Neural crest cell (in vitro differentiated cells): Measurements from ENCODE around the gene SHANK3. TPM values are rescaled to one million over a fixed set of nuclear protein-coding genes. Genes with fewer than 3 reads are reported as not detected.

Source experiments
- DNase-seq: peaks from one replicate; pipeline ENCODE4 v3.0.0; 2021; ENCODE audit warnings: low read depth, mixed read lengths, low spot score
- H3K27ac Mint-ChIP-seq: one replicate; pipeline ENCODE4 v1.8.0; 2021; ENCODE audit warnings: mild to moderate bottlenecking, mixed read lengths; ENCODE audit not compliant: unreplicated experiment
- H3K27me3 Mint-ChIP-seq: 2 replicates; pipeline ENCODE4 v1.8.0; 2021; ENCODE audit warnings: low read depth, mild to moderate bottlenecking, mixed read lengths
- H3K36me3 Mint-ChIP-seq: 2 replicates; pipeline ENCODE4 v1.8.0; 2021; ENCODE audit warnings: low read depth, mild to moderate bottlenecking, mixed read lengths
- H3K4me1 Mint-ChIP-seq: 2 replicates; pipeline ENCODE4 v1.8.0; 2021; ENCODE audit warnings: mixed read lengths
- H3K4me3 Mint-ChIP-seq: one replicate; pipeline ENCODE4 v1.8.0; 2021; ENCODE audit warnings: mild to moderate bottlenecking, mixed read lengths
- H3K9me3 Mint-ChIP-seq: 2 replicates; pipeline ENCODE4 v1.8.0; 2021; ENCODE audit warnings: mixed read lengths
- CTCF ChIP-seq: fragments of 200-600 bp; sonication (generic); conservative IDR thresholded peaks from 2 replicates; pipeline ENCODE4 v1.5.0; 2021; ENCODE audit warnings: antibody characterized with exemption, mild to moderate bottlenecking
- total RNA-seq: library from RNA; stranded (reverse); gene quantifications from 2 replicates; pipeline ENCODE4 v1.2.1, GENCODE V29; 2021

The SHANK3 gene
- total RNA-seq, 1 donor from 2014 or later, result 15.4 TPM

- Mint-ChIP-seq H3K27me3 (peaks cover 2% of the 10 kb centered on the region), H3K36me3 (peaks cover 7% of the 10 kb centered on the region), H3K9me3 (no peaks in the 10 kb centered on the region), H3K4me1 (peaks cover 29% of the 10 kb centered on the region), H3K4me3 (no peak overlapping the region), H3K27ac (no peak overlapping the region)
- no peak for TF ChIP-seq CTCF
- DNase-seq, result no peak
These were observed 35.9 kb downstream of the SHANK3 start for GRCh38 chr22:50708474-50708873.

- peaks cover 2% of the 10 kb centered on the region for H3K27me3 Mint-ChIP-seq
- H3K27ac Mint-ChIP-seq, result no peak overlapping the region
- no peak overlapping the region for H3K4me3 Mint-ChIP-seq
- no peaks in the 10 kb centered on the region for H3K9me3 Mint-ChIP-seq
- TF ChIP-seq CTCF, result no peak
- DNase-seq, result no peak
- H3K36me3 Mint-ChIP-seq, result peaks cover 7% of the 10 kb centered on the region
- H3K4me1 Mint-ChIP-seq, result peaks cover 35% of the 10 kb centered on the region
These were observed 36.4 kb downstream of the SHANK3 start for GRCh38 chr22:50708996-50709395.

GRCh38 chr22:50710221-50710620 is 37.6 kb downstream of the SHANK3 start:
- peaks cover 28% of the 10 kb centered on the region for H3K4me1 Mint-ChIP-seq
- no peak for TF ChIP-seq CTCF
- no peaks in the 10 kb centered on the region for H3K9me3 Mint-ChIP-seq
- no peak overlapping the region for H3K27ac Mint-ChIP-seq
- peaks cover 2% of the 10 kb centered on the region for H3K27me3 Mint-ChIP-seq
- H3K4me3 Mint-ChIP-seq, result no peak overlapping the region
- DNase-seq, result no peak
- H3K36me3 Mint-ChIP-seq, result peaks cover 7% of the 10 kb centered on the region

GRCh38 chr22:50710886-50711285 is 38.3 kb downstream of the SHANK3 start:
- peaks cover 7% of the 10 kb centered on the region for H3K36me3 Mint-ChIP-seq
- H3K27ac Mint-ChIP-seq, result no peak overlapping the region
- peak overlapping the region; percentile 6 for H3K4me3 Mint-ChIP-seq
- H3K4me1 Mint-ChIP-seq, result peaks cover 27% of the 10 kb centered on the region
- DNase-seq, result no peak
- no peak for TF ChIP-seq CTCF
- no peaks in the 10 kb centered on the region for H3K9me3 Mint-ChIP-seq
- peaks cover 2% of the 10 kb centered on the region for H3K27me3 Mint-ChIP-seq

- Mint-ChIP-seq H3K4me1 (peaks cover 21% of the 10 kb centered on the region), H3K27me3 (peaks cover 2% of the 10 kb centered on the region), H3K27ac (no peak overlapping the region), H3K9me3 (no peaks in the 10 kb centered on the region), H3K36me3 (peaks cover 10% of the 10 kb centered on the region), H3K4me3 (no peak overlapping the region)
- TF ChIP-seq CTCF, result no peak
- DNase-seq, result no peak
These were observed 39.1 kb downstream of the SHANK3 start for GRCh38 chr22:50711446-50712340.
